Muscle of leg (tissue), 11 donors: Measurements from ENCODE around the gene JPH2. TPM values are rescaled to one million over a fixed set of nuclear protein-coding genes. Genes with fewer than 3 reads are reported as not detected.

Source experiments
- DNase-seq: peaks from one replicate; pipeline ENCODE4 v3.0.0; 2013
- H3K27ac ChIP-seq: one replicate; pipeline ENCODE4 v1.5.1; 2013; ENCODE audit warnings: mild to moderate bottlenecking, low read length, control low read depth
- H3K27me3 ChIP-seq: one replicate; pipeline ENCODE4 v1.6.1; 2013; ENCODE audit warnings: low read length; ENCODE audit not compliant: control insufficient read depth, insufficient read depth
- H3K36me3 ChIP-seq: one replicate; pipeline ENCODE4 v1.6.1; 2013; ENCODE audit warnings: low read length; ENCODE audit not compliant: control insufficient read depth, insufficient read depth
- H3K4me1 ChIP-seq: one replicate; pipeline ENCODE4 v1.6.1; 2013; ENCODE audit warnings: low read length; ENCODE audit not compliant: control insufficient read depth, insufficient read depth
- H3K4me3 ChIP-seq: one replicate; pipeline ENCODE4 v1.5.1; 2013; ENCODE audit warnings: low read length, control low read depth
- H3K9me3 ChIP-seq: replicated peaks from 2 replicates; pipeline ENCODE4 v1.6.1; 2013; ENCODE audit warnings: low read depth, low read length; ENCODE audit not compliant: control insufficient read depth
- WGBS: methylation state at CpG from one replicate; pipeline ENCODE4 v1.1.5; 2013; ENCODE audit warnings: missing lambda C conversion rate; ENCODE audit not compliant: insufficient coverage; 5-methylcytosine and 5-hydroxymethylcytosine counted together
- polyA plus RNA-seq, 8 donors: library from polyadenylated mRNA; unstranded; fragments of 120-200 nt; gene quantifications; one replicate each; pipeline versions ENCODE4 v1.2.1 to v1.2.3, GENCODE V29; 2013; ENCODE audit warnings: inconsistent platforms in 1 of 8, low replicate concordance in 1 of 8; ENCODE audit not compliant: insufficient read length in 8 of 8, insufficient read depth in 1 of 8
- total RNA-seq: library from RNA; stranded (reverse); fragments of 120-200 nt; gene quantifications from one replicate; pipeline ENCODE4 v1.2.4, GENCODE V29; 2013

The JPH2 gene
- total and polyA plus RNA-seq, 9 donors, result 55.5 to 110 (median 77.3) TPM

DNA sequence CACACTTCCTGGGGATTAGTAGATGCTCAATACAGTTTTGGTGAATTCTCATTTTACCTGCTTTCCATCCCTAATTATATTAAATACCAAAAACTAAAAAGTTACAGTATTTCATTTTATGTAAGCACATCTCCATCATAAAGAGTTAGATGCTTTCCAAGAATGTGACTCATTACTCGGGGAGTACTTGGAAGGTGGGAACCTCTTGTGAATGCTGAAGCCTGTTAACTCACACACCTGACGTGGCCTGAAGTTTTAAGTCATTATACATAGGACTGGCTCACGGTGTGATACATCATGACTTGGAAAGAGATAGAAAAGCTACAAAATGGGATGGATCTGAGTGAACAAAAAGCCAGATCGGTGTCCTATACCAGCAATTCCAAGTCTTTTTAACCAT is 25.8 kb upstream of the JPH2 start:
- Histone ChIP-seq H3K27me3 (no peaks in the 10 kb centered on the region), H3K4me1 (peaks cover 17% of the 10 kb centered on the region), H3K27ac (no peak overlapping the region), H3K36me3 (no peaks in the 10 kb centered on the region), H3K4me3 (no peak overlapping the region), H3K9me3 (no peaks in the 10 kb centered on the region)
- no peak for DNase-seq
- WGBS, result 63% methylated on average over 2 of the region's 4 CpGs

DNA sequence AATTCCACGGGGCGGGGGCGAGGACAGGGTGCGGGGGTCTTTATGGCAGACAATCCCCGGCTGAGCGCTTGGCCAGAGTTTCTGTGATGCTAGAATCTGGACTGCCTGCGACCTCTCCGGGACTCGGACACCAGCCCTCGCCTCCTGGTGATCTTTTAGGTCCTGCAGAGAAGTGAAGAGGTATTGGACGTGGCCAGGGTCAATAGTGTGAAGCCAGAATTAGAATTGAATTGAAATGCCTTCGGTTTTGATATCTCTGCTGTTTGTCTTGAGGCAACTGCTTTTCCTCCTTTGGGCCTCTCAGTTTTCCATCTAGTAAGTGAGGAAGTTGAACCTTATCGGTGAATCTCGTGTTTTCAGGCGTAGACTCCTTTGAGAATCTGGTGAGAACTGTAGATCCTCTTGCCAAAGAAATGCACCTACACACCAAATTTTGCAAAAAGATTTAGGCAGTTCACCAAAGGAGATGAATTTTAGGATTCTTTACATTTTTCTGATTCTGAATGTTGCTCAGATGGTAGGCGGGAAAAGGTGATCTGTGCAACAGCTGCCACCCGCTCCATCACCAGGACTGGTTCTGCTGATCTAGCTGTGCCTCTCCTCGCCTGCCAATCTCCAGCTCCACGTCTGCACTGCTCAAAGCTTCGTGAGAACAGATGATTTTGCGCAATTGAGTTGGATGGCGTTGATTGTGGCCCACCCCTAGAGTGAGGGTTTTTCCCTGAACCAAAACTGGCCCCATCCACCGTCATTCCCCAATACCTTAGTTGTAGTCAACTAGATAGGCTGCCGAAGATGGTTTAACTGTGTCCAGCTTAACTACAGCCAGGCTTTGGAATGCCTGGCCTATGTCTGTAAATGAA is 24.4 kb upstream of the JPH2 start:
- 16% methylated on average over 9 of the region's 24 CpGs for WGBS
- H3K4me1 ChIP-seq, result peaks cover 17% of the 10 kb centered on the region

DNA sequence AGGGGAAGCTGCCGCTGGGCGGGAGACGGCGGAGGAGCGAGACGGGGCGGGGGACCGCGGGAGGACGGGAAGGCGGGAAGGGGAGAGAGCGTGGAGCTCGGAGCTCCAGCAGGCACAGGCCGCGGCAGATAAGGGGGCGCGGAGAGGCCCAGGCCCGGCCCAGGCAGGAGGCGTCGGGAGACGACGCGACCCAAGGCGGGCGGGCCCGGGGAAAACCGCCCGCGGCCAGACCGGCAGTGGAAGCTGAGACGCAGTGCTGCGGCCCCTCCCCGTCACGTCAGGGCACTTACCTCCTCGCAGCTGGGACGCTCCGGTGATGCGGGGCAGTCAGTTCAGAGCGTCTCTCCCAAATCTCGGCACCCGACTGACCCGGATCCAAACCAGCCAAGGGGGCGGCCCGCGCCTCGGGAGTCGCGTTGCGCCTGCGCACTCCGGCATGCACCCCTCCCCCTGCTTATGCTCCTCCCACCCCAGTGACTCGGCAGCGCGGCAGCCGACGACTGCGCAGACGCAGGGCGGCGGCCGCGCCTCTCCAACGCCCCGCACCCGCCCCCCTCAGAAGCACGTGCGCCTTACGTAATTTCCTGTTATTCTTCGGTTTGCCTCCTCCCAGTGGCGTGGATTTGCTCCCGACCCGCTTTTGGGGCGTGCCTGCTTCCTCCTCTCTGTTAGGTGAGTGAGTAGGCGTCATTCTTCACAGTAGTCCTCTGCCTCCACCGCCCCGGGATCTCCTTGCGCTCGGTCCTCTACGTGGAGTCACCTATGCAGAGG is 23.6 kb upstream of the JPH2 start, which contains the start of gene OSER1:
OSER1 (minus strand) TSS at position 366 of the 771 bp plus-strand sequence. CDS start 3,814 bp downstream, outside the sequence.
- Histone ChIP-seq H3K9me3 (no peaks in the 10 kb centered on the region), H3K27ac (peak within 1 kb of the TSS; percentile 95), H3K4me3 (peak within 1 kb of the TSS; percentile 87), H3K36me3 (no peaks in the 10 kb centered on the region), H3K4me1 (peaks cover 17% of the 10 kb centered on the region), H3K27me3 (no peaks in the 10 kb centered on the region)
- under 1% methylated on average over 68 of the region's 79 CpGs for WGBS
- DNase-seq, result peak; percentile 99

More for the DNA sequence above, 24.4 kb upstream of the JPH2 start:
- peak; percentile 50 for DNase-seq
- Histone ChIP-seq H3K36me3 (no peaks in the 10 kb centered on the region), H3K4me3 (peak overlapping the region; percentile 59), H3K27me3 (no peaks in the 10 kb centered on the region), H3K9me3 (no peaks in the 10 kb centered on the region), H3K27ac (peak overlapping the region; percentile 95)

DNA sequence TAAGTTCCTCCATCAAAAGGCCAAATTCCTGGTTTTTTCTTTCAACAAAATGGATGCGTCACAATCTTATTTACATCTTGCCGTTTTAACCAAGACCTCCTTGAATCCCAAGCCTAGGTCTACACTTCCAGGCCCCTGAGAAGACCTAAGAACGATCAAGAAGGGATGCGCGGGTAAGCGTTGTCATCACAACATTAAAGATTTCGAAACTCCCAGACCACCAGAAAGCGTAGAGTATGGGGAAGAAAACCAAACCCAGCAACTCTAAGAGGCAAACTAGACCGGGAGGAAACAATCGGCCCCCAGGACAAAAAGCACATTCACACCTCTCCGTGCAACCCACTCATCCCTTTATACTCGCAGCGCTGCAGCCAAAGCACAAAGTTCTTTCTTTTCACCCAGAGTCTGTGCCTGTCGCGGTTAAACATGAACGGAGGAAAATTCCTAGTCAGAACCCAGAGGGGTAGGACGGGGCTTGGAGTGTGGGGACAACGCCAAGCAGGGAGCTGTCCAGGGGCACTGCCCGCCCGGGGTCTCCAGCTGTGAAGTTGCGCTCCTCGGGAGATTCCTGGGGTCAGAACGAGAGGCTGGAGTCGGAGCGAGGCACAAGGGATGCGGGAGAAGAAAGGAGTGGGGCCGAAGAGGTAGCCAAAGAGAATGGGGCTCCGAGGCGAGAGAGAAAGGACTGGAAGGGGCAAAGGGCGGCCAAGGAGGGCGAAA is 22.9 kb upstream of the JPH2 start:
- peak; percentile 40 for DNase-seq
- H3K27me3 ChIP-seq, result no peaks in the 10 kb centered on the region
- peaks cover 2% of the 10 kb centered on the region for H3K36me3 ChIP-seq
- no peaks in the 10 kb centered on the region for H3K9me3 ChIP-seq
- H3K4me1 ChIP-seq, result peaks cover 17% of the 10 kb centered on the region
- peak overlapping the region; percentile 91 for H3K27ac ChIP-seq
- under 1% methylated on average over 18 of the region's 31 CpGs for WGBS
- peak overlapping the region; percentile 87 for H3K4me3 ChIP-seq

DNA sequence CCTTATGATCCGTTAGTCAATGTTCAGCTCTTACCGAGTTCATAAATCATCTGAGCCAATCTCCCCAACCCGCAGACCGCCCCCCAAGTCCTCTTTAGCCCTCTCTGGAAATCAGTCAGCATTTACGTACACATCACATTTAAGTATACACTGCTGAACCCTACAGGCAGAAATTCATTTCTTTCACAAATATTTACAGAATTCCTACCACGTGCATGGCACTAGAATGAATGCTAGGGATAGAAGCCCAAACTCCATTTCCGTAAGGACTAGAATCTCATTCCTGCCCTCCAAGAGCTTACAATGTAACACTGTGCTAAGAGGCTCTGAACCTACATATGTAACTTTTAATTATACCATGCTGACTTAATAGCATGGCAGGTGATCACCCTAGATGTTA is 21.8 kb upstream of the JPH2 start:
- H3K36me3 ChIP-seq, result peaks cover 7% of the 10 kb centered on the region
- WGBS, result 40% methylated on average over 5 of the region's 7 CpGs
- H3K4me1 ChIP-seq, result peaks cover 17% of the 10 kb centered on the region
- H3K27me3 ChIP-seq, result no peaks in the 10 kb centered on the region
- no peak for DNase-seq
- no peak overlapping the region for H3K27ac ChIP-seq
- H3K4me3 ChIP-seq, result no peak overlapping the region
- H3K9me3 ChIP-seq, result no peaks in the 10 kb centered on the region

DNA sequence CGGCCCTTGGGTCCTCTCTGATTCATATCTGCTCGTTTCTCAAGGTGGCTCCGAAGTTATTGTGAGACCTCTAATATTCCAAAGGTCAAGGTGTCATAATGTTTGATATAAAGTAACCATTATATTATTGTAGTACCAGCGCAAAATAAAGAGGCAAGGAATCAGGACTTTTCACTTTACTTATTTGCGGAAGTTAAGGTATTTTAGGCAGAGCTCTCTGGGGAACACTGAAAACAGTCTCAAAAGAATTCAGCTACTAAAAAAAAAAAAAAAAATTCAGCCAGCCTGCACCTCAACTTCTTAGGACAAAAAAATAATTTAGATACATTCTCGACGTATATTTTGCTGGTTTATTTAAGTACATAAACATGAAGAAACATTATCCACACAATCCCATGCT is 21.2 kb upstream of the JPH2 start:
- Histone ChIP-seq H3K27me3 (no peaks in the 10 kb centered on the region), H3K9me3 (no peaks in the 10 kb centered on the region), H3K36me3 (peaks cover 7% of the 10 kb centered on the region), H3K27ac (no peak overlapping the region), H3K4me3 (no peak overlapping the region), H3K4me1 (peaks cover 17% of the 10 kb centered on the region)
- no peak for DNase-seq
- no CpG with 5 or more reads among the region's 7 CpGs for WGBS

DNA sequence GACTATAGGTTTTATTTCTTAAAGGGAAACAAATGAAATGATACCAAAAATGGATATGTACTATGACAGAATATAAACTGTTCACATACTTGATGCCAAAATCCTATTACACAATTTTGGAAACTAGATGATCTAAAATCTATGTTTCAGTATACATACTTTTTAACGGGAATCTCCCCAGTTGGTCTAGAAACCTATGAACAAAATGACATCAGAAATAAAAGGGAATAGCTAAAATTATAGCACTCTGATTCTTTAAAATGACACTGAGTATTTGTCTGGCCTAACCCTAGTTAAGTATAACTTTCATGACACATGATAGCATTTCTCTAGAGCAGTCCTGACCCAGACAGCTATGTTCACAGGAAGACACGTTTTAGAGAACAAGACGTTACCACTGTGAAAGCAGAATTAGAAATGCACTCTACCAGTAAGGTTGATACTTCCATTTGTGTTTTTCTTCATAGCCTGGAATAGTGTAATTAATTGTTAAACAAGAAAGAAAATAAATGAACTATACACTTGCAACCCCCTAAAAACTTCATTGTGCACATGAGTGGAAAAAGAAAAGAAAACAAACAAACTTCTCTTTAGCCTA is 20.2 kb upstream of the JPH2 start:
- no peak for DNase-seq
- no peak overlapping the region for H3K4me3 ChIP-seq

DNA sequence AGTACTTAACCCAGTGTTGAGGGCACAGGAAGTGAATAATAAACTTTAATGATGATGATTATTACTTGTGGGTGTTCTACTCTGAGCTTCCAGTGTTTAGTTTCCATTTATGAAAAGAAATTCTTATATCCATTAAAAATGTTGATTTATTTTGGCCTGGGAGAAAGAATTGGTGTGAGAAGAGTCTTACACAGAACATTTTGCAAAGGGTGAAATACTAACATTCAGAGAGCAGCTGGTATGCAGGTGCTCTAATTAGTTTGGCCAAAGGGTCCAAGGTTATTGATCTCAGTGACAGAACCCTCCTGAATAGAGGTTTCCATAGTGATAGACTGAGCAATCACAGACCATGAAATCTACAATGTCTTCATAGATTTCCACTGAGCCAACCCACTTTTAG is 19.1 kb upstream of the JPH2 start:
- Histone ChIP-seq H3K4me3 (no peak overlapping the region), H3K27me3 (no peaks in the 10 kb centered on the region), H3K9me3 (no peaks in the 10 kb centered on the region), H3K36me3 (peaks cover 8% of the 10 kb centered on the region), H3K4me1 (peaks cover 11% of the 10 kb centered on the region), H3K27ac (no peak overlapping the region)
- DNase-seq, result no peak

More for the DNA sequence above, 20.2 kb upstream of the JPH2 start:
- WGBS, result no CpG with 5 or more reads among the region's 3 CpGs
- Histone ChIP-seq H3K36me3 (peaks cover 7% of the 10 kb centered on the region), H3K27me3 (no peaks in the 10 kb centered on the region), H3K27ac (no peak overlapping the region), H3K4me1 (peaks cover 17% of the 10 kb centered on the region), H3K9me3 (no peaks in the 10 kb centered on the region)

DNA sequence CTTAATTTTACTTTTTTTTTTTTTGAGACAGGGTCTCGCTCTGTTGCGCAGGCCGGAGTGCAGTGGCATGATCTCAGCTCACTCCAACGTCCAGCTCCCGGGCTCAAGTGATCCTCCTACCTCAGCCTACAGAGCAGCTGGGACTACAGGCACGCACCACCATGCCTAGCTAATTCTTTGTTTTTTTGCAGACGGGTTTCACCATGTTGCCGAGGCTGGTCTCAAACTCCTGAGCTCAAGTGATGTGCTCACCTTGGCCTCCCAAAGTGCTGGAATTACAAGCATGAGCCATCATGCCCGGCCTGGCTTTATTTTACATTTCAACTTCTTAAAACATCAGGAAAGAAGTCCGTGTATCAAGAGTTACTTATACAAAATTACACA is 17.8 kb upstream of the JPH2 start:
- DNase-seq, result no peak
- peaks cover 10% of the 10 kb centered on the region for H3K4me1 ChIP-seq
- no peaks in the 10 kb centered on the region for H3K9me3 ChIP-seq
- no peak overlapping the region for H3K4me3 ChIP-seq
- 91% methylated on average over 8 of the region's 10 CpGs for WGBS
- H3K36me3 ChIP-seq, result peaks cover 16% of the 10 kb centered on the region
- H3K27ac ChIP-seq, result no peak overlapping the region
- H3K27me3 ChIP-seq, result no peaks in the 10 kb centered on the region
